GM10248 (cell line): ENCODE data around the gene TMEM86B.

Experiments
- CTCF ChIA-PET: fragments of 300-600 bp; sonication (Branson Sonifier 250); formaldehyde crosslinking; extraction: SDS; loops from one replicate; lab custom pipeline; 2021; ENCODE audit warnings: antibody characterized with exemption; lab: Yijun Ruan, JAX
- POLR2A ChIA-PET: fragments of 350-650 bp; sonication (Branson Sonifier 250); formaldehyde crosslinking; extraction: SDS; loops from one replicate; lab custom pipeline; 2020; ENCODE audit warnings: antibody characterized with exemption; lab: Yijun Ruan, JAX
- DNase-seq: peaks from one replicate; pipeline ENCODE4 v3.0.0; 2012; ENCODE audit errors: extremely low spot score
- CTCF ChIP-seq: IDR thresholded peaks from 2 replicates; pipeline ENCODE4 v1.5.1; 2012; ENCODE audit warnings: mild to moderate bottlenecking, low read depth; ENCODE audit errors: extremely low read depth, missing control alignments, control extremely low read depth

TMEM86B gene

GRCh38 chr19:55188625-55189024, 39.9 kb downstream of the TMEM86B start:
- DNase-seq = peak; percentile 13
- ChIA-PET CTCF (no interaction called here), POLR2A (no interaction called here)
- no peak for TF ChIP-seq CTCF

GRCh38 chr19:55186080-55186479, 42.5 kb downstream of the TMEM86B start:
- ChIA-PET CTCF (no interaction called here), POLR2A (no interaction called here)
- DNase-seq = no peak
- no peak for TF ChIP-seq CTCF

GRCh38 chr19:55181740-55182139, 46.8 kb downstream of the TMEM86B start:
- ChIA-PET POLR2A (no interaction called here), CTCF (no interaction called here)
- TF ChIP-seq CTCF = no peak
- no peak for DNase-seq

GRCh38 chr19:55179606-55180484, 48.7 kb downstream of the TMEM86B start, which contains the start of gene SYT5:
TSS of gene SYT5 (minus strand) at chr19:55180289. CDS start at chr19:55179041, 1,248 bp downstream.
- CTCF ChIA-PET = interaction anchor here (1.0 kb wide), 1 partner anchor 288 kb away, joined by 3 read pairs; no protein-coding TSS in a partner anchor
- TF ChIP-seq CTCF = no peak
- POLR2A ChIA-PET = no interaction called here
- DNase-seq = peak; percentile 83

- ChIA-PET CTCF (no interaction called here), POLR2A (no interaction called here)
- no peak for TF ChIP-seq CTCF
These were observed 49.6 kb downstream of the TMEM86B start for GRCh38 chr19:55178781-55179599.

More at GRCh38 chr19:55178781-55179599, 49.6 kb downstream of the TMEM86B start:
- DNase-seq = peak; percentile 95
